Vagina (tissue), 2 donors: ENCODE data around the gene NOS3.
"Not testable (repeated sequence)": the region's sequence is repeated elsewhere in the genome, so short reads cannot be mapped to it uniquely, and the experiment has no call there.

Experiments
- CTCF ChIP-seq, 3 experiments: fragments of 450-650 bp in 2 of 3; fragments of 200-600 bp in 1 of 3; sonication (generic) in 1 of 3; IDR thresholded peaks; one replicate each; pipeline ENCODE4 v1.5.1; 2017 to 2019; ENCODE audit warnings: antibody characterized with exemption in 3 of 3, mild to moderate bottlenecking in 2 of 3, moderate library complexity in 2 of 3
- POLR2A ChIP-seq, 2 donors: fragments of 450-650 bp; IDR thresholded peaks; one replicate each; pipeline ENCODE4 v1.6.1; 2017; ENCODE audit warnings: antibody characterized with exemption in 2 of 2, mild to moderate bottlenecking in 2 of 2, moderate library complexity in 2 of 2
- POLR2AphosphoS5 ChIP-seq, 2 donors: sonication (generic); formaldehyde crosslinking; IDR thresholded peaks; one replicate each; pipeline ENCODE4 v1.9.0; 2017; ENCODE audit warnings: antibody characterized with exemption in 2 of 2, mild to moderate bottlenecking in 2 of 2, low read depth in 1 of 2; ENCODE audit not compliant: insufficient read depth in 1 of 2

- not testable (repeated sequence) for TF ChIP-seq POLR2AphosphoS5 (IDR thresholded peaks at IDR 0.05; ENCODE audit: insufficient read depth in 1 of 2, low read depth in 1 of 2); CTCF (IDR thresholded peaks at IDR 0.05); POLR2A (IDR thresholded peaks at IDR 0.05)
Measured at GRCh38 chr7:151043449-151043848, 52.6 kb downstream of the NOS3 start.
